ENCODE data around the gene LRRC2.

Gene LRRC2

GRCh38 chr3:46603446-46604046, 37.4 kb upstream of the LRRC2 start:
- Histone ChIP-seq H3K36me3 (replicated peaks; ENCODE audit: insufficient read depth, low read length) (no peaks in the 10 kb centered on the region), H3K9me2 (replicated peaks; ENCODE audit: insufficient read depth, low read length) (no peaks in the 10 kb centered on the region), H3K79me2 (ENCODE audit: low read length) (no peaks in the 10 kb centered on the region), H3K9ac (ENCODE audit: low read length) (no peak overlapping the region), H4K20me1 (ENCODE audit: insufficient read depth, low read length) (no peaks in the 10 kb centered on the region), H3K4me3 (ENCODE audit: low read length) (no peak overlapping the region), H3K27ac (ENCODE audit: low read length) (no peak overlapping the region), H3K4me2 (ENCODE audit: low read depth, low read length) (no peak overlapping the region), H3F3A (ENCODE audit: insufficient read depth, low read length) (no peaks in the 10 kb centered on the region), H2AFZ (ENCODE audit: low read length) (no peak overlapping the region), H3K27me3 (replicated peaks; ENCODE audit: insufficient read depth, low read length) (no peaks in the 10 kb centered on the region), H3K4me1 (ENCODE audit: low read length) (no peaks in the 10 kb centered on the region), H3K9me3 (replicated peaks; ENCODE audit: insufficient read depth, low read length) (no peaks in the 10 kb centered on the region)
- TF ChIP-seq CTCF (IDR thresholded peaks at IDR 0.05; ENCODE audit: low read length) (no peak), EZH2 (optimal IDR thresholded peaks at IDR 0.05; ENCODE audit: low read depth, low read length) (no peak), EZH2phosphoT487 (IDR thresholded peaks at IDR 0.05; ENCODE audit: low read length) (no peak)
- no peak for DNase-seq

- Histone ChIP-seq H3F3A (ENCODE audit: insufficient read depth, low read length) (no peaks in the 10 kb centered on the region), H3K4me3 (ENCODE audit: low read length) (no peak overlapping the region), H3K27me3 (replicated peaks; ENCODE audit: insufficient read depth, low read length) (no peaks in the 10 kb centered on the region), H3K4me1 (ENCODE audit: low read length) (no peaks in the 10 kb centered on the region), H4K20me1 (ENCODE audit: insufficient read depth, low read length) (no peaks in the 10 kb centered on the region), H3K36me3 (replicated peaks; ENCODE audit: insufficient read depth, low read length) (no peaks in the 10 kb centered on the region), H3K4me2 (ENCODE audit: low read depth, low read length) (no peak overlapping the region), H3K27ac (ENCODE audit: low read length) (no peak overlapping the region), H3K79me2 (ENCODE audit: low read length) (no peaks in the 10 kb centered on the region), H3K9me3 (replicated peaks; ENCODE audit: insufficient read depth, low read length) (no peaks in the 10 kb centered on the region), H2AFZ (ENCODE audit: low read length) (no peak overlapping the region), H3K9me2 (replicated peaks; ENCODE audit: insufficient read depth, low read length) (no peaks in the 10 kb centered on the region), H3K9ac (ENCODE audit: low read length) (no peak overlapping the region)
- DNase-seq: no peak
- TF ChIP-seq EZH2 (optimal IDR thresholded peaks at IDR 0.05; ENCODE audit: low read depth, low read length): no peak
- no peak for TF ChIP-seq CTCF (IDR thresholded peaks at IDR 0.05; ENCODE audit: low read length)
- no peak for TF ChIP-seq EZH2phosphoT487 (IDR thresholded peaks at IDR 0.05; ENCODE audit: low read length)
Observed at GRCh38 chr3:46599590-46599989, 33.5 kb upstream of the LRRC2 start.

- no peak overlapping the region for H3K4me2 ChIP-seq (ENCODE audit: low read depth, low read length)
- no peaks in the 10 kb centered on the region for H3K9me3 ChIP-seq (replicated peaks; ENCODE audit: insufficient read depth, low read length)
- no peak for TF ChIP-seq EZH2phosphoT487 (IDR thresholded peaks at IDR 0.05; ENCODE audit: low read length)
- no peak for TF ChIP-seq CTCF (IDR thresholded peaks at IDR 0.05; ENCODE audit: low read length)
- no peak for TF ChIP-seq EZH2 (optimal IDR thresholded peaks at IDR 0.05; ENCODE audit: low read depth, low read length)
- no peaks in the 10 kb centered on the region for H3K79me2 ChIP-seq (ENCODE audit: low read length)
- H3K4me1 ChIP-seq (ENCODE audit: low read length): no peaks in the 10 kb centered on the region
- H3K9ac ChIP-seq (ENCODE audit: low read length): no peak overlapping the region
- H2AFZ ChIP-seq (ENCODE audit: low read length): no peak overlapping the region
- H3K36me3 ChIP-seq (replicated peaks; ENCODE audit: insufficient read depth, low read length): no peaks in the 10 kb centered on the region
- no peak for DNase-seq
- H3K27me3 ChIP-seq (replicated peaks; ENCODE audit: insufficient read depth, low read length): no peaks in the 10 kb centered on the region
- H3F3A ChIP-seq (ENCODE audit: insufficient read depth, low read length): no peaks in the 10 kb centered on the region
- H3K4me3 ChIP-seq (ENCODE audit: low read length): no peak overlapping the region
- H3K9me2 ChIP-seq (replicated peaks; ENCODE audit: insufficient read depth, low read length): no peaks in the 10 kb centered on the region
- H4K20me1 ChIP-seq (ENCODE audit: insufficient read depth, low read length): no peaks in the 10 kb centered on the region
- H3K27ac ChIP-seq (ENCODE audit: low read length): no peak overlapping the region
Observed at GRCh38 chr3:46595819-46596314, 29.8 kb upstream of the LRRC2 start.
